ENCODE measurements around the gene CBLB. TPM values are rescaled to one million over a fixed set of nuclear protein-coding genes. Genes with fewer than 3 reads are reported as not detected.

CBLB gene
- total RNA-seq, 1 donor from 2014 or later, result 5.9 TPM

- TF ChIP-seq, protein P1, sequence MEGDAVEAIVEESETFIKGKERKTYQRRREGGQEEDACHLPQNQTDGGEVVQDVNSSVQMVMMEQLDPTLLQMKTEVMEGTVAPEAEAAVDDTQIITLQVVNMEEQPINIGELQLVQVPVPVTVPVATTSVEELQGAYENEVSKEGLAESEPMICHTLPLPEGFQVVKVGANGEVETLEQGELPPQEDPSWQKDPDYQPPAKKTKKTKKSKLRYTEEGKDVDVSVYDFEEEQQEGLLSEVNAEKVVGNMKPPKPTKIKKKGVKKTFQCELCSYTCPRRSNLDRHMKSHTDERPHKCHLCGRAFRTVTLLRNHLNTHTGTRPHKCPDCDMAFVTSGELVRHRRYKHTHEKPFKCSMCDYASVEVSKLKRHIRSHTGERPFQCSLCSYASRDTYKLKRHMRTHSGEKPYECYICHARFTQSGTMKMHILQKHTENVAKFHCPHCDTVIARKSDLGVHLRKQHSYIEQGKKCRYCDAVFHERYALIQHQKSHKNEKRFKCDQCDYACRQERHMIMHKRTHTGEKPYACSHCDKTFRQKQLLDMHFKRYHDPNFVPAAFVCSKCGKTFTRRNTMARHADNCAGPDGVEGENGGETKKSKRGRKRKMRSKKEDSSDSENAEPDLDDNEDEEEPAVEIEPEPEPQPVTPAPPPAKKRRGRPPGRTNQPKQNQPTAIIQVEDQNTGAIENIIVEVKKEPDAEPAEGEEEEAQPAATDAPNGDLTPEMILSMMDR (conservative IDR thresholded peaks at IDR 0.05; ENCODE audit: low read depth, low read length), result no peak
- H3K4me3 ChIP-seq (ENCODE audit: low read depth, low read length), result no peak overlapping the region
- DNase-seq (ENCODE audit: low read depth), result no peak
Measured at GRCh38 chr3:105785803-105786202, 83.0 kb downstream of the CBLB start.

DNA sequence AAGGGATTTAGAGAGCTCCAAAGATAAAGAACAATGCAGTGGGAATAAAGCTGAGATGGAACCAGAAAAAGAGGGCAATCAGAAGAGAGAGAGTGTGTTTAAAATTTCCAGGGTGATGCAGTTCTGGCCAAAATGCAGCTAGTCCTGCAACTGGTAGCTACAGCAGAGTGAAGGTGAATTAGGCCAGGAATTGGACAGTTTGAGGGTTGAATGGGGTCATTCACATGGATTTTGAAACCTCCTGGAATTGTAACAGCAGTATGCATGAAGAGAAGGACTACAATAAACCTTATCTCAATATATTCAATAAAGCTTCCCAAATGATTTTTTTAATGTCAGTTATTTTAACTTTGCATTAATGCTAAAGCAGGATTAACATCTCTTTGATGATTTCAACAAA lies 85.2 kb downstream of the CBLB start:
- no peak overlapping the region for H3K4me3 ChIP-seq (ENCODE audit: low read depth, low read length)
- no peak for DNase-seq (ENCODE audit: low read depth)
- TF ChIP-seq, protein P1 (conservative IDR thresholded peaks at IDR 0.05; ENCODE audit: low read depth, low read length), result no peak

DNA sequence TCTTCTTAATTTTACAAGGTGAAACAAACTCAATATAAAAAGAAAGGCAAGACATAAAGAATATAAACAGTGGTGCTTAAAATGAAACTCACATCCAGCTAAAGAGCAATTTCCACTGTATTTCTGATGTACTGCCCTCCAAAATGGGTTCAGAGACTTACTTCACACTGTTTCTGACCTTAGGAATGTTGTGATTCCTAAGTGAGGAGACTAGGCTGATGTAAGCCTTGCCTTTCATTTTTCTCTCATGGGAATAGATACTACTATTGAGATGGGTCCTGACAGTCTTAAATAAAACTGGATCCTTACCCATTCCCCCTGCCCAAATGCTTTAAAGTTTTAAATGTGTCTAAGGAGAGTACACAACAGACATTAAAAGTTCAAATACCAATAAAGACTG lies 86.9 kb downstream of the CBLB start:
- H3K4me3 ChIP-seq (ENCODE audit: low read depth, low read length), result no peak overlapping the region
- no peak for DNase-seq (ENCODE audit: low read depth)
- TF ChIP-seq, protein P1 (conservative IDR thresholded peaks at IDR 0.05; ENCODE audit: low read depth, low read length), result no peak

- no peak for DNase-seq (ENCODE audit: low read depth)
- TF ChIP-seq, protein P1 (conservative IDR thresholded peaks at IDR 0.05; ENCODE audit: low read depth, low read length), result no peak
- H3K4me3 ChIP-seq (ENCODE audit: low read depth, low read length), result no peak overlapping the region
Measured at GRCh38 chr3:105780107-105780506, 88.7 kb downstream of the CBLB start.

DNA sequence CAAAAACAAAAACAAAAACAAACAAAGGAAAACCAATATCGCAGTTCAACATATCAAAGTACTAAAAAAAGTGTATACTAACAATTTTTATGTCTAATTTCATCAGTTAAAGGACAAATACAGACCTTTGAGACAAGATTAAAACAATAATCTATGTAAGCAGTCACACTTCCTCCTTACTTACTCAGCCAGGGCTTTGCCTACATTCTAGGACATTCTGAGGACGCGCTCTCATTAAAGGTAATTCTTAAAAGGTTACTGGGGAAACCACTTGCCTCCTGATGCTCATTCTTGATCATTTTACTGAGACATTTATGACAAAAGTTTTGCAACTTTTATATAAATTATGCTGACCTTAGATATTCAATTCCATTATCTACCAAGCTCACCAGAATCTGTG lies 93.4 kb downstream of the CBLB start:
- no peak for DNase-seq (ENCODE audit: low read depth)
- no peak overlapping the region for H3K4me3 ChIP-seq (ENCODE audit: low read depth, low read length)
- TF ChIP-seq, protein P1 (conservative IDR thresholded peaks at IDR 0.05; ENCODE audit: low read depth, low read length), result no peak

- H3K4me3 ChIP-seq (ENCODE audit: low read depth, low read length), result no peak overlapping the region
- DNase-seq (ENCODE audit: low read depth), result no peak
- TF ChIP-seq, protein P1 (conservative IDR thresholded peaks at IDR 0.05; ENCODE audit: low read depth, low read length), result no peak
Measured at GRCh38 chr3:105774444-105775180, 94.2 kb downstream of the CBLB start.

GRCh38 chr3:105773291-105773690 lies 95.5 kb downstream of the CBLB start:
- DNase-seq (ENCODE audit: low read depth), result no peak
- no peak overlapping the region for H3K4me3 ChIP-seq (ENCODE audit: low read depth, low read length)
- TF ChIP-seq, protein P1 (conservative IDR thresholded peaks at IDR 0.05; ENCODE audit: low read depth, low read length), result no peak
